ENCODE data around the gene C1QA. TPM values are rescaled to one million over a fixed set of nuclear protein-coding genes. Genes with fewer than 3 reads are reported as not detected.

The C1QA gene
- total RNA-seq, 4 donors from 2014 or later: 11.7 to 49.4 (median 28.1) TPM

GRCh38 chr1:22627331-22627730 lies 9.1 kb upstream of the C1QA start:
- 51 to 58% methylated on average over 5 of the region's 5 CpGs for whole genome bisulfite sequencing, 2 donors
- DNase-seq (ENCODE audit: low spot score in 2 of 2): no peak
- TF ChIP-seq POLR2A (IDR thresholded peaks at IDR 0.05) (no peak), CTCF (IDR thresholded peaks at IDR 0.05) (no peak)
- intact Hi-C loops (cut with DNase I; ENCODE audit: low total_unique reads): no loop called here
- no peak overlapping the region for H3K4me3 ChIP-seq (ENCODE audit: low read depth, poor library complexity, severe bottlenecking)

GRCh38 chr1:22628698-22629444 lies 7.6 kb upstream of the C1QA start:
- no peak for DNase-seq (ENCODE audit: low spot score in 2 of 2)
- no peak overlapping the region for H3K4me3 ChIP-seq (ENCODE audit: low read depth, poor library complexity, severe bottlenecking)
- no peak for TF ChIP-seq POLR2A (IDR thresholded peaks at IDR 0.05)
- TF ChIP-seq CTCF (IDR thresholded peaks at IDR 0.05): no peak
- WGBS, 2 donors: 47 to 48% methylated on average over 11 of the region's 11 CpGs
- intact Hi-C loops (cut with DNase I; ENCODE audit: low total_unique reads): no loop called here

GRCh38 chr1:22629886-22630285 lies 6.5 kb upstream of the C1QA start:
- DNase-seq (ENCODE audit: low spot score in 2 of 2): no peak
- TF ChIP-seq CTCF (IDR thresholded peaks at IDR 0.05) (no peak), POLR2A (IDR thresholded peaks at IDR 0.05) (no peak)
- no peak overlapping the region for H3K4me3 ChIP-seq (ENCODE audit: low read depth, poor library complexity, severe bottlenecking)
- intact Hi-C loops (cut with DNase I; ENCODE audit: low total_unique reads): no loop called here
- 46 to 47% methylated on average over 2 of the region's 2 CpGs for WGBS, 2 donors

- DNase-seq (ENCODE audit: low spot score in 2 of 2): no peak
- H3K4me3 ChIP-seq (ENCODE audit: low read depth, poor library complexity, severe bottlenecking): no peak overlapping the region
- 66 to 87% methylated on average over 8 to 10 of the region's 10 CpGs for WGBS, 2 donors
- intact Hi-C loops (cut with DNase I; ENCODE audit: low total_unique reads): no loop called here
- TF ChIP-seq POLR2A (IDR thresholded peaks at IDR 0.05) (no peak), CTCF (IDR thresholded peaks at IDR 0.05) (no peak)
These were observed 2.5 kb upstream of the C1QA start for GRCh38 chr1:22633697-22634463.

- intact Hi-C loops (cut with DNase I; ENCODE audit: low total_unique reads): no loop called here
- no peak for TF ChIP-seq POLR2A (IDR thresholded peaks at IDR 0.05)
- 50 to 52% methylated on average over 6 to 7 of the region's 7 CpGs for WGBS, 2 donors
These were observed 992 bp upstream of the C1QA start for GRCh38 chr1:22635436-22635835.

GRCh38 chr1:22636927-22637326 lies 499 bp downstream of the C1QA start:
- 58 to 72% methylated on average over 6 of the region's 6 CpGs for WGBS, 2 donors
- no peak overlapping the region for H3K4me3 ChIP-seq (ENCODE audit: low read depth, poor library complexity, severe bottlenecking)
- intact Hi-C loops (cut with DNase I; ENCODE audit: low total_unique reads): no loop called here
- DNase-seq (ENCODE audit: low spot score in 2 of 2): no peak
- no peak for TF ChIP-seq POLR2A (IDR thresholded peaks at IDR 0.05)
- TF ChIP-seq CTCF (IDR thresholded peaks at IDR 0.05): no peak

More at GRCh38 chr1:22635436-22635835, 992 bp upstream of the C1QA start:
- H3K4me3 ChIP-seq (ENCODE audit: low read depth, poor library complexity, severe bottlenecking): no peak overlapping the region
- no peak for DNase-seq (ENCODE audit: low spot score in 2 of 2)
